ENCODE data around the gene PGK2.

DNA sequence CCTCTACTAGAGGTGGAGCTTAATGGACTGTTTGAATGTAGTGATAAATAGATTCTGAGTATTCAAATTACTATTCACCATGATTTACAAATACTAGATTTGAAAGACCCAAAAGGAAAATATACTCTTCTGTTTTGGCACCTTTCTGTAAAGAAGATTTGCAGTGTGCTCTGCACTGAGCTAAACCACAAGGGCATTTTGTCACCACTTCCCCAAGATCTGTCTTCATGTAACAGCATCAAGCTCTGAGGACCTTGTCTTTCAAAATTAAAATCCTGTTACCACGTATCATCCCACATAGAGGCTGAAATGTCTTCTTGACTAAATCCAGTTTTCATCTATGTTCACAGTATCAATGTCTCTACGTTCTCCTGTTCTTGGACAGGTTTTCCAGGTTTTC, 3.3 kb upstream of the PGK2 start:
- TF ChIP-seq CTCF (IDR thresholded peaks at IDR 0.05) (no peak), POLR2A (IDR thresholded peaks at IDR 0.05) (no peak)
